Stimulated activated CD4-positive, alpha-beta T cell treated with anti-CD3 and anti-CD28 coated beads, Interleukin-2, amount 100 ng/mL, for 4 hours (primary cell): ENCODE measurements around the gene DDX17.

ENCODE experiments used
- DNase-seq: peaks from one replicate; pipeline ENCODE4 v3.0.0-alpha.2; 2020; ENCODE audit warnings: low read depth

The DDX17 gene

GRCh38 chr22:38465673-38466490, 40.2 kb downstream of the DDX17 start:
- no peak for DNase-seq

GRCh38 chr22:38464992-38465672, 41.0 kb downstream of the DDX17 start:
- no peak for DNase-seq

- no peak for DNase-seq
Measured at GRCh38 chr22:38462960-38463784, 42.9 kb downstream of the DDX17 start.

GRCh38 chr22:38461414-38462081, 44.6 kb downstream of the DDX17 start:
- peak; percentile 13 for DNase-seq

GRCh38 chr22:38461057-38461413, 45.1 kb downstream of the DDX17 start:
- DNase-seq = no peak

GRCh38 chr22:38460426-38460840, 45.7 kb downstream of the DDX17 start:
- no peak for DNase-seq

- no peak for DNase-seq
Measured at GRCh38 chr22:38456841-38457699, 49.0 kb downstream of the DDX17 start.

GRCh38 chr22:38456272-38456835, 49.8 kb downstream of the DDX17 start:
- DNase-seq = no peak

GRCh38 chr22:38455530-38456271, 50.4 kb downstream of the DDX17 start:
- DNase-seq = no peak

GRCh38 chr22:38455076-38455529, 51.0 kb downstream of the DDX17 start, which contains the start of gene KCNJ4:
Gene KCNJ4 (minus strand): TSS chr22:38455199. CDS start chr22:38428132, 27,067 bp downstream.
- no peak for DNase-seq

GRCh38 chr22:38454353-38455075, 51.6 kb downstream of the DDX17 start:
- no peak for DNase-seq

- no peak for DNase-seq
Measured at GRCh38 chr22:38453996-38454352, 52.1 kb downstream of the DDX17 start.

- no peak for DNase-seq
Measured at GRCh38 chr22:38453066-38453672, 52.9 kb downstream of the DDX17 start.

- no peak for DNase-seq
Measured at GRCh38 chr22:38452373-38453065, 53.6 kb downstream of the DDX17 start.

- DNase-seq = no peak
Measured at GRCh38 chr22:38451864-38452263, 54.2 kb downstream of the DDX17 start.

- DNase-seq = no peak
Measured at GRCh38 chr22:38451404-38451803, 54.7 kb downstream of the DDX17 start.

GRCh38 chr22:38450234-38450797, 55.8 kb downstream of the DDX17 start:
- no peak for DNase-seq

GRCh38 chr22:38449776-38450175, 56.3 kb downstream of the DDX17 start:
- DNase-seq = no peak
